HG02610 (cell line): ENCODE measurements around the gene PTPDC1.
A peak's percentile ranks its signal among the peaks of the same experiment; 100 is the strongest.

Source experiments
- ATAC-seq: cut with Tn5 transposase; IDR thresholded peaks from one replicate; pipeline ENCODE4 v1.9.1; 2021; ENCODE audit warnings: mild to moderate bottlenecking, moderate library complexity; ENCODE audit not compliant: unreplicated experiment

PTPDC1 gene

DNA sequence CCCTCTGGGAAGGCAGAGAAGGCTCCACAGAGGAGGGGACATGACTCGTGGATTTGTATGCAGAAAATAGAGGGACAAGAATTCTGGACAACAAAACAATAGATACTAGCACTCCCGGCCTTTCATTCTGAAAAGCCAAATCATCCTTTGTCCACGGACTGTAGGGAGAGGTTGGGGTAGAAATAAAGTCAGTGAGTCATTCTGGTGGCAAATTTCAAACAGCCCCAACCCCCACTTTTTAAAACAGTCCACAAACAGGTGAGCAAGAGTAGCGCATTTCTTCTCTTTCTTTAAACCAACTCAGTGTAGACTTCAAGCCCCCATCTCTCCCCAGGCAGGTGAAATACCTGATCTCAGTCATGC, 56.1 kb downstream of the PTPDC1 start:
- no peak for ATAC-seq

DNA sequence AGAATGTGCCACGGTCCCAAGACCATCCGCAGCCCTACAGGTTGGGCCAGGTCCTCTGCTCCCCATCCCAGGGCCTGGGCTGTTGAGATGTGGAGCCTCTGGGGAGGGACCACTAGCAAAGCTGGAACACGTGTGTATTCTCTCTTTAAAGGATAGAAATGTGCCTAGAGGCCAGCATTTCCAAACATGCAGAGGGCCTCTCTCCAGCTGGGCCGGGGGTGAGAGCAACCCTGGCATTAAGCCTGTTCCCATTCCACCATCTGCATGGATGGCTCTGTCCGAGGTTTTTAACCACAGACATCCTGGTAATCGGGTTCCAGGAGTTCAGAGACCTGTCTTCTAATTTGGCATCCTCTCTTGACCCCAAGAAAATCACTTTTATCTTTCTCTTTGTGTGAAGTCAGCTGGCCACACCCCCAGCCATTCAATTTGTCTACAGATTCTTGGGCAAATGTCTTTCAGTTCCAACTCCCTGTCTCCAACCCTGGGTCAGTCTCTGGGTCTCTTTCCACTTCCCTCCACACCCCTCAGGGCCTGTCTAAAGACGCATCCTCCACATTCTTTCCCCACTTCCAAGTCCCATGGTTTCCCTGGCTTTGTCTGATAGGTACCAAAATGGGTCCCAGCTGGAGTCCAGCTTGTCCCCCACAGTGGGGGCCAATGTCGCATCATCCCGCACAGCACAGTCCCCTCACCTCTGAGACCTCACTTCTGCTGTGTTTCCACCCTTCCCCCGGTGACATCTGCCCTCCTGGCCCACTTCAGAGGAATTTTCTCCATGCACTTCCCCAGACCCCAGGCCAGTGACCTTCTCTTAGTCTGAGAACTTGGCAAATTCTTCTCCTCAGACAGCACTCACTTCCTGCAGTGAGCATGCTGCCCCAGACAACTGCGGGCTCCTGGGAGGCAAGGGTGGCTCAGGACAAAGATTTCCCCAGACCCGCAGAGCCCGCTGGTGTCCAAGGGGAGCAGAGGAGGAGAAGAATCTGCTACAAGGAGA, 56.8 kb downstream of the PTPDC1 start:
- ATAC-seq: no peak

DNA sequence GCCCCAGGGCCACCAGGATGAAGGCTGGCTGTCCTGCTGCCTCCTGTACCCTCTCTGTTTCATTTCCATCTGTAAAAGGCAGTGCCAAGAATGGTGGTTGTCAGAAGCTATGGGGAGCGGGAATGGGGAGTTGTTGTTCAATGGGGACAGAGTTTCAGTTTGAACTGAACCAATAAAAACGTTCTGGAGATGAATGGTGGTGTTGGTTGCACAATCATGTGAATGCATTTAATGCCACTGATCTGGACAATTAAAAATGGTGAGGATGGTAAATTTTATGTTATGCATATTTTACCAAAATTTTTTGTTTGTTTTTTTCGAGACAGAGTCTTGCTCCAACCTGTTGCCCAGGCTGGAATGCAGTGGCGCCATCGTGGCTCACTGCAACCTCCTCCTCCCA, 58.1 kb downstream of the PTPDC1 start:
- no peak for ATAC-seq

DNA sequence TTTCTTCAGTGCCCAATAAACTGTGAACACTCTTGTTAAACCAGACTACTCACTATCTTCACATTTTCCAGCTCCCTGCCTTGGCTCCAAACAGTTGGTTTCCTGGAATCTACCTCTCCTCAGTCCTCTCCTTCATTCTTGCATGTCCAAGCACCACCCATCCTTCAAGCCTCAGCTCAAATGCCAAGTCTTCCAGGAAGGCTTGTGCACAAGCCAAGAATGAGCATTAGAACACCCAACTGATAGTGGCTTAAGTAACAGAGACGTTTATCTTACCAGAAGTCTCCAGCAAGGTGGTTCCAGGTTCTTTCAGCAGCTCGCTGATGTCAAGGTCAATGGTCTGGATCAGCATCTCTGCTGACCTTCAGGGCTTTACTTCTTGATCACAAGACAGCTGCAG, 60.1 kb downstream of the PTPDC1 start:
- ATAC-seq: no peak

DNA sequence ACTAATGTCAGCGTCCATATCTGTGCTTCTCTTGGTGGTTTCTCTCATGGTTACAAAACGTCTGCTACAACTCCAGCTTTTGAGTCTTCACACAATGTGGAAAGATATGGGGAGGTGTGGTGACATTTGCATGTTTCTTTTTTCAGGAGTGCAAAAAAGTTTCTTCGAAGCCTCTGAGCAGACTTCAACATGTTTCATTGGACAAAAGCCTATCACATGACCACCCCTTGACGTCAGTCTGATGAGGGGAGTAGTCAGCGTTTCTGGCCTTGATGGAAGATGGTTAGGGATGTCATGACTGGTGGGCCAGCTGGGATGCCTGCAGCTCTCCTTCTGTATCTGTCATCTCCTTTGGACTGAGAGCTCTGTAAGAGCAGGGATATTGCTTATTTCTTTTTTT, 61.4 kb downstream of the PTPDC1 start:
- ATAC-seq: no peak

DNA sequence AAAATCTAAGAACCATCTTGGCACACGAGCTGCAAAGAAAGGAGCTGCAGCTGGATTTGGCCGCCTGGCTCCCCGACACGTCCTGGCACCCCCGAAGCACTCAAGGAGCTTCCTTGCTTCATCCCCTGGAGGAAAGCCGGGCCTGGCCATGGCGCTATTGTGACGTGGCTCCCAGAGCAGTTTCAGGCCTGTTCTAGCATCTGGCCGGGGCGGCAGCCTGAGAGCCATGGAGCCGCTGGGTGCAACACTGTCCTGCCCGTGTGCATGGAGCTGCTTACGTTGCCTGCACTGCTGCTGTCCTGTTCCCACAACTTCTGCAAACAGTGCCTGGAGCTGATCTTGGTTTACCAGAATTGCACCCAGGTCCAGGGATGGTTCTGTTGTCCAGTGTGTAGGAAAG, 63.5 kb downstream of the PTPDC1 start:
- no peak for ATAC-seq

DNA sequence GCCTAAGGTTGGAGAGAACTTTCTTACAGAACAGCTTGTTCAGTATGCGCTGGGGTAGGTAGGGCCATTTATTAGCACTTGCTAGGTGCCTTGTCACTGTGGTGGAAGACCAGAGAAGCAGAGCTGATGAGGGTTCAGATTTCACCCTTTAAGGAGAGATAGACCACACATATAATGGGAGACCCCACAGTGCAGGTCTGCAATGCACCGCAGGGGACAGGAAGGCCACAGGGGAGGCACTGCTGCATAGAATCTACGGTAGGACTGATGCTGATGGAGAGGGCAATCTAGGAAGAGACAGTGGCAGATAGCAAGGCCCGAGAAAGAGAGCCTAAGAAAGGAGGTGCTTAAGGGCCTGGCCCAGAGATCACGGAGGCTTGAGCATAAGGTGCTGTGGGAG, 64.2 kb downstream of the PTPDC1 start:
- ATAC-seq: no peak

DNA sequence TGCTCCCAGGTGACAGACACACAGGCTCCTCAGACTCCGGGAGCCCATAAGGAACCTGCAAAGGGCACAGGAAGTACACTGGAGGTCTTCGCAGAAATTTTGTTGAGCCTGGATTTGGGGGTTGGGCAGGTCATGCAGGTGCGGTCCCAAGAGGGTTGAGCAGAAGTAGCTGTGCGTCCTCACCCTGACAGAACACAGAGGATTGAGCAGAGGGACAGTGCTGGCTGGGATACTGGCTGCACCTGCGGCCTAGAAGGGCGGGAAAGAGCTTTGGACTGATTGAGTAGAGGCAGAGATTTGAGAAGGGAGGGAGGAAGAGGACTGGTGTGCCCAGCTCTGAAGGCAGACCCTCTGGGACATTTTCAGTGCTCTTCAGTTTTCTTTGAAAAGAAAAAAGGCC, 65.4 kb downstream of the PTPDC1 start:
- ATAC-seq: no peak

DNA sequence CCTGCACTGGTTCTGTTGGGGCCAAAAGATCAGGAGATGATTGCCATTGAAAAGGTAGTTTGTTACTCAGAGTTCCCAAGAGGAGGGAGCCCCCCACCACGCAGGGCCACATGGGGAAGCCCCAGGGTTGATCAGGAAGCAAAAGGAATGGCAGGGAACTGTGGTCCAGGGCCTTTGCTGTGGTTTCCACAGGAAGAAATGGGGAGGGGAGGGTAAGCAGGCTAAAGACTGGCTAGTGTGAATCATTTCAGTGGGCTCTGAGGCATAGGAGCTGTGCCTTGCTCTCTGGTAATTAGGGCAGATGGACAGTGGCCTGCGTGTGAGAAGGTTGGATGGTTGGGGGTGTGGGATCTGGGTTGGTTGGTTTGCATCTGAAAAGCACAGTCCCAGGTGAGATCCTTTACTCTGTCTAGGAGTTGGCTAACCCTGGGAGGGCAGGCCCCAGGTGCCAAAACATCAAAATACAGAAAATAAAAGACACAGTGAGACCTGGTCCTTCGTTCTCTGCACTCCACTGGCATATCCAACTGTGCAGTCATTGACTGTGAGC, 66.1 kb downstream of the PTPDC1 start:
- no peak for ATAC-seq

DNA sequence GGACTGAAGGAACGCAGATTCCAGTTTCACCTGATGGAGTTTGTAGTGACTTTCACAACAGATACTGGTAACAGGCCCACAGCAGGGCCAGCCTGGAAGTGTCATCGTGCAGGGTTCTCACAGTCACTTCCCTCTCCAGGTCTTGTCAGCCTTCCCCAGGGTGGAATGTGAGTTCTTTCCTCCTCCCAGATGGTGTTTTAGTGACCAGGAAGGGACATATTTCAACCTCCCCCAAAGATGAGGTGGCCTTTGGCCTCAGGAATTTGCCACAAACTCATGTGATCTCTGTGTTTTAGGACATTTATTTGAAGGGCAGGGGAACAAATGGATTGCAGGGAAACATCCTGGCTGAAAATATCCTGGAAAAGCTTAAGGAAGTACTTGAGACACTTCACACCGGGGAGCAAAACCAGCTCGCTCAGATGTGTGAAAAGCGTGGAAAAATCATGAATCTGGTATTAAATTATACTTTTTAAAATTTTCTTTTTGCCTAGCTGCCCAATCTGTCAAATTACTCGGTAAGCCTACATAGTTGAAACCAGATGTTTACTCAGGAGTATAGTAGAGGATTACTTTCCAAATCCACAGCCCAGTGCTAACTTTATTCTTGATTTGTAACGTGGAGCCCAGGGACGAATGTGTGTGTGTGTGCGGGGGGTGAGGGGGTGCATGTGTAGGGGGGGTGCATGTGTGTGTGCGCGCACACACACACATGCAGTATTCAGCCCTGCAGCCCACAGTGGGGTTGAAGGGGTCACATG, 66.8 kb downstream of the PTPDC1 start:
- no peak for ATAC-seq

DNA sequence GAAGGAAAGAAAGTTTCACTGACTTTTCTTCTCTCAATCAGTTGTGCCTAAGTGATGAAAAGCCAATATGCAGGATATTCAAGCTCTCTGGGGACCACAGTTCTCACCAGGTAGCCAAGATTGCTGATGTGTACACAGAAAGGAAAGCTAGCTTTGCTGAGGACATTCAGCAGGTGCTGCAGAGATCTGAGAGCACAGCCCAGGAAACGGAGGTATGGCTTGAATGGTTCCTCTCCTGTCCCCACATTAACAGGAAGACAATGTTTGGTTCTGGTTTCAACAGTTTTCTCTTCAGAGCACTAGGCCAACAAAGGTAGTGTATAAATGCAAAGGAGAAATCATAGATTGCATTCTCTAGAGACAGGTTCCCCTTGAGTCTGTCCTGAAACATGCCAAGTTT, 69.6 kb downstream of the PTPDC1 start:
- ATAC-seq: peak; percentile 63

DNA sequence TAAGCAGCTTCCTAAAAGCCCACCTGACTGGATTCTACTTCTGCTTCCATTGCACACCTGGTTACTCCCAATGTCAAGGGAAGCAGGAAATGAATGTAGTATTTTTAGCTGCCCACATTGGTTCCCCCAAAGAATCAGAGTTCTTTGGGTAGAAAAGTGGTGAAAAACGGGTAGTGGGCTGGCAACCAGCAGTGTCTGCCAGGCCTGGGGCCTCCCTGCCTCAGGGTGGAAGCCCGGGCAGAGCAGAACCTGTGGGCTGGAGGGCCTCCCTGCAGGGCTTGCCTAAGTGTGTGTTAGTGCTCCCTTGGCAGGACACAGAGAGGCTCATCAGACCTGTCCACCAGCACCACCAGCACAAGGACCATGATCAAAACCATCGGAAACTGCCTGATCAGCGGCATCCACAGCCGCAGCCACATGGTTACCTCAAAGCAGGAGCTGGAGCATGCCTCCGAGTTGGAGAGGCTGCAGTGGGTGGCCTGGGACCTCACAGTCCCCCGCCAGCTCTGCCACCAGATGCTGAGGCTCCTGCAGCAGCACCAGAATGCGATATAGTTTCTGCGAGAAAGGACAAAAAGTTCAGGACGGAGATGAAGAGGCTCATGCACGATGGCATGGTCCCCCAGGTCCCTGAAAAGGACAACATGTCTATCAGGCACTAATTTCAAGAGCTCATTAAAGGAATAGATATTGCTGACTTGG, 72.2 kb downstream of the PTPDC1 start:
- no peak for ATAC-seq

DNA sequence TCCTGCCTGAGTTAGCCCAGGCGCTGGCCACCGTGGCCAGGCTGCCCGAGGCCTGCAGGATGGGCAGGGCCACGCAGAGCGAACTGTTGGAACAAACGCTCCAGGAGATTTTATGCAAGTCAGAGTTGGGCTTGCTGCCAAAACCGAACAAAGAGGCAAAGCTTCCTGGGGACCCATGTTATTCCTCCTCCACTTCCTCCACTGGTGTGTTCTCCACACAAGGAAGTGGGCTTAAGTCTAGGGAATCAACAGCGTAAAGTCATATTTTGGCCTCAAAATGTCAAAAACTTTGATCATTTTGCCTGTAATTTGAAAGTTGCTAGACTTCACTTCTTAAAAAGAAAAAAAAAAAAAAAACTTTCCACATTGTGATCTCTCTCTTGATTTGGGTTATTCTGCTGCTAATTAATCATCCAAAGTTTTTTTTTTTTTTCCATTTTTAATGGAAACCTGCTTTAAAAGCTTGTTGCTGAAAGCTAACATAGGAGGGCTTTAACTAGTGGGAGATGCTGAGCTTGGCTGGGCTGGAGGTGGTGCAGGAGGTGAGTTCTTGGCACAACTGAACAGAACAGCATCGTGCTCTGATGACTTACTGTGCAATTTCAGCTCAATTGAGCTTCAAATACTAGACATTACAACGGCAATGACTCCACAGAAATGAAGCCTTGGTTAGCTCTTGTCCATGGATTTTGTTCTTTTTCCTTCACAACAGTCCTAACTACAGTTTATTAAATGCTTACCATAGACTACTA, 73.0 kb downstream of the PTPDC1 start:
- ATAC-seq: no peak
